Lower leg skin (tissue), 4 donors: ENCODE measurements around the gene GDPD5. TPM values are rescaled to one million over a fixed set of nuclear protein-coding genes. Genes with fewer than 3 reads are reported as not detected.

ENCODE experiments used
- DNase-seq, 2 donors: peaks; one replicate each; pipeline ENCODE4 v3.0.0-alpha.2; 2019; ENCODE audit warnings: low spot score in 2 of 2
- H3K4me3 ChIP-seq: fragments of 200-600 bp; sonication (generic); 2 replicates; pipeline ENCODE4 v1.5.1; 2017; ENCODE audit warnings: mild to moderate bottlenecking, low read depth; ENCODE audit not compliant: poor library complexity, severe bottlenecking
- POLR2A ChIP-seq, 2 donors: fragments of 450-650 bp; IDR thresholded peaks; one replicate each; pipeline ENCODE4 v1.6.1; 2016 to 2017; ENCODE audit warnings: antibody characterized with exemption in 2 of 2, mild to moderate bottlenecking in 1 of 2, moderate library complexity in 1 of 2
- WGBS, 2 donors: methylation state at CpG; one replicate each; pipeline ENCODE4 v1.1.5; 2018; 5-methylcytosine and 5-hydroxymethylcytosine counted together
- intact Hi-C: fragments of 100-400 bp; cut with DNase I; formaldehyde crosslinking; loops from one replicate; pipeline ENCODE4 v1.15.0; 2023; ENCODE audit warnings: low total_unique reads
- total RNA-seq, 4 donors: library from RNA; depleted of rRNA; stranded (reverse); fragments of >200 nt; gene quantifications; one replicate each; pipeline ENCODE4 v1.1.0, GENCODE V29; 2016
- TF ChIP-seq, protein P1 (sequence below), 3 donors: fragments of 450-650 bp; IDR thresholded peaks; one replicate each; pipeline ENCODE4 v1.5.1; 2016; ENCODE audit warnings: antibody characterized with exemption in 3 of 3, mild to moderate bottlenecking in 3 of 3, moderate library complexity in 2 of 3

The GDPD5 gene
- total RNA-seq, 4 donors from 2014 or later, result 3.9 to 8.5 (median 5.2) TPM

DNA sequence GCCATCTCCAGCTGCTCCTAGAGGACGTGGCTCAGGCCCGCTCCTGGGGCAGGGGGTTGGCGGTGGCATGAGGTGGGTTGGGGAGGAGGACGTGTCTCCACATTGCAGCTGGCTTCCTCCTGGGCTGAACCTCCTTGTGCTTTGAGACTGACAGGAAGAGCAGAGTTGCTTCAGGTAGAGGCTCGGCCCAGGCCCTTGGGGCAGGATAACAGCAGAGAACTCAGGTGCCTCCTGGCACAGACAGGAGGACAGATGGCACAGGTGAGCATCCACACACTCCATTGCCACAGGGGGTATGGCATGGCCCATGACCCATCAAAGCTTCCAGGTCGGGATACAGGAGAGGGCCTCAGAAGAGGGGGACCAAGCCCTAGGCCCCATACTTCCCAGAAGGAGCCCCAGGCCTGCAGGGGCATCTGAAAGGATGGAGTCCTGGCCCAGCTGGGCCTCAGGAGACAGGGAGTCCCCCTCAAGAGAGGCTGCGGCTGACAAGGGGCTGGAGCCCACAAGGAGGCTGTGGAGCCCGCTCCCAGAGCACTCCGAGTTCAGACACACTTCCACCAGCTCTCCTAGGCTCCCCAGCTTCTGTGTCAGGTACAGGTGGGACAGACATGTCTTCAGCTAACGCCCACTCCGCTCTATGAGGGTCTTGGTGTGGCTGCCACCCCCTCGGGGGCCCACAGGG is 90.7 kb downstream of the GDPD5 start:
- TF ChIP-seq, protein P1, sequence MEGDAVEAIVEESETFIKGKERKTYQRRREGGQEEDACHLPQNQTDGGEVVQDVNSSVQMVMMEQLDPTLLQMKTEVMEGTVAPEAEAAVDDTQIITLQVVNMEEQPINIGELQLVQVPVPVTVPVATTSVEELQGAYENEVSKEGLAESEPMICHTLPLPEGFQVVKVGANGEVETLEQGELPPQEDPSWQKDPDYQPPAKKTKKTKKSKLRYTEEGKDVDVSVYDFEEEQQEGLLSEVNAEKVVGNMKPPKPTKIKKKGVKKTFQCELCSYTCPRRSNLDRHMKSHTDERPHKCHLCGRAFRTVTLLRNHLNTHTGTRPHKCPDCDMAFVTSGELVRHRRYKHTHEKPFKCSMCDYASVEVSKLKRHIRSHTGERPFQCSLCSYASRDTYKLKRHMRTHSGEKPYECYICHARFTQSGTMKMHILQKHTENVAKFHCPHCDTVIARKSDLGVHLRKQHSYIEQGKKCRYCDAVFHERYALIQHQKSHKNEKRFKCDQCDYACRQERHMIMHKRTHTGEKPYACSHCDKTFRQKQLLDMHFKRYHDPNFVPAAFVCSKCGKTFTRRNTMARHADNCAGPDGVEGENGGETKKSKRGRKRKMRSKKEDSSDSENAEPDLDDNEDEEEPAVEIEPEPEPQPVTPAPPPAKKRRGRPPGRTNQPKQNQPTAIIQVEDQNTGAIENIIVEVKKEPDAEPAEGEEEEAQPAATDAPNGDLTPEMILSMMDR (IDR thresholded peaks at IDR 0.05), result no peak
- TF ChIP-seq POLR2A (IDR thresholded peaks at IDR 0.05), result no peak
- no peak overlapping the region for H3K4me3 ChIP-seq
- 86 to 92% methylated on average over 12 of the region's 12 CpGs for WGBS, 2 donors
- no peak for DNase-seq
- intact Hi-C loops, result no loop called here

DNA sequence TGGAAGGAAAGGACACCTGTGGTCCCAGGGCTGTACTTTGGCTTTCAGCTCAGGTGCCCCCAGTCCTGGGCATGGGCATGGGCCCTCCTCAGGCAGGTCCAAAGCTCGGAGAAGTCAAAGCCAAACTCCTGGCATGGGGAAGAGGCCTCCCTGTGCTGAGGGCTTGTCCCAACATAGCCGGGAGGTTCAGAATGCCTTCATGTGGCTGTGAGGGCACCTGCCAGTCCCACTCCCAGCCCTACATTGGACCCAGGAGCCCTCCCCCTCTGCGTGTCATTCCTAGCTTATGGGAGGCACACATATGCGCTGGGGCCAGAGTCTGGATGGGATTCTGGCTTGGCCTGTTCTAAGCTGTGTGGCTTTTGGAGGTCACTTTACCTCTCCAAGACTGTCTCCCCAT is 91.7 kb downstream of the GDPD5 start:
- no peak overlapping the region for H3K4me3 ChIP-seq
- no peak for DNase-seq
- no peak for TF ChIP-seq POLR2A (IDR thresholded peaks at IDR 0.05)
- TF ChIP-seq, protein P1 (IDR thresholded peaks at IDR 0.05), result no peak
- 86 to 90% methylated on average over 4 of the region's 4 CpGs for WGBS, 2 donors
- intact Hi-C loops, result no loop called here

DNA sequence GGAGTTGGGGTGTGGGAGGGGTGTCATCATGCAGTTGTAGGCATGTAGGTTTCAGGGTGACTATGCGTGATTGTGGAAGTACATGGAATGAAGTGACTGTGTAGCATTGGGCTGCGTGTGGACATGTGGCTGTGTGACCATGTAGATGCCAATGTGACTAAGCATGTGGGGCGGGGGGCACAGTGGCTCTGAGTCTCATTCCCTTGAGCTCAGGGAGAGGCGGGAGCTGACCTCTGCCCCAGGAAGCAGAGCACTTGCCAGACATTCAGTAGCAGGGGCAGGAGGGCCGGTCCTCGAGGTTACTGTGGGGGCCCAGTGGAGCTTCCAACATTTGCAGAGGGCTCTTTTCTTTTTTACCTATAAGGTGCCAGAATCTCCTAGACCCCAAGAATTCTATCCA is 92.3 kb downstream of the GDPD5 start:
- no peak for TF ChIP-seq POLR2A (IDR thresholded peaks at IDR 0.05)
- TF ChIP-seq, protein P1 (IDR thresholded peaks at IDR 0.05), result no peak
- no peak for DNase-seq
- WGBS, 2 donors, result 73 to 77% methylated on average over 6 of the region's 6 CpGs
- H3K4me3 ChIP-seq, result no peak overlapping the region
- intact Hi-C loops, result no loop called here

DNA sequence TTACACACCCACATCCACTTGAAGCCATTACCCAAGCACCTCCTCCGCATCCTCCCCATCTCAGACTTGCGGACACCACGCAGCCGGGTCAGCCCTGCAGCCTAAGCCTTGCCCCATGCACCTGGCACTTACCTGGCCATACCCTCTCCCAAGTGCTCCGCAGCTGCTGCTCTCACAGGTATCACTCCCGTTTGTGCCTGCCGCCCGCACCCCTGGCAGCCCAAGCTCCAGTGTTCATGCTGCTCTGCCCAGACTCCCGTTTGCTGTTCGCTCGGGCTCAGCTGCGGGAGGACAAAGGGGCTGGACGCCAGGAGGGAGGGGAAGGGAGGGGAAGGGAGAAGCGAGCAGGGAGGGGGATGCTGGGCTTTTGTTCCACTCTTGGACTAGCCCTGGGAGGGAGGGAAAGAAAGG is 92.8 kb downstream of the GDPD5 start, which contains the start of gene KLHL35:
TSS of gene KLHL35 (minus strand) at position 293 of the 411 bp plus-strand sequence. CDS start 2,574 bp downstream, outside the sequence.
- intact Hi-C loops, result no loop called here
- no peak for TF ChIP-seq POLR2A (IDR thresholded peaks at IDR 0.05)
- TF ChIP-seq, protein P1 (IDR thresholded peaks at IDR 0.05), result no peak
- H3K4me3 ChIP-seq, result no peak within 1 kb of the TSS
- WGBS, 2 donors, result 20% methylated on average over 14 of the region's 14 CpGs
- DNase-seq, result no peak

DNA sequence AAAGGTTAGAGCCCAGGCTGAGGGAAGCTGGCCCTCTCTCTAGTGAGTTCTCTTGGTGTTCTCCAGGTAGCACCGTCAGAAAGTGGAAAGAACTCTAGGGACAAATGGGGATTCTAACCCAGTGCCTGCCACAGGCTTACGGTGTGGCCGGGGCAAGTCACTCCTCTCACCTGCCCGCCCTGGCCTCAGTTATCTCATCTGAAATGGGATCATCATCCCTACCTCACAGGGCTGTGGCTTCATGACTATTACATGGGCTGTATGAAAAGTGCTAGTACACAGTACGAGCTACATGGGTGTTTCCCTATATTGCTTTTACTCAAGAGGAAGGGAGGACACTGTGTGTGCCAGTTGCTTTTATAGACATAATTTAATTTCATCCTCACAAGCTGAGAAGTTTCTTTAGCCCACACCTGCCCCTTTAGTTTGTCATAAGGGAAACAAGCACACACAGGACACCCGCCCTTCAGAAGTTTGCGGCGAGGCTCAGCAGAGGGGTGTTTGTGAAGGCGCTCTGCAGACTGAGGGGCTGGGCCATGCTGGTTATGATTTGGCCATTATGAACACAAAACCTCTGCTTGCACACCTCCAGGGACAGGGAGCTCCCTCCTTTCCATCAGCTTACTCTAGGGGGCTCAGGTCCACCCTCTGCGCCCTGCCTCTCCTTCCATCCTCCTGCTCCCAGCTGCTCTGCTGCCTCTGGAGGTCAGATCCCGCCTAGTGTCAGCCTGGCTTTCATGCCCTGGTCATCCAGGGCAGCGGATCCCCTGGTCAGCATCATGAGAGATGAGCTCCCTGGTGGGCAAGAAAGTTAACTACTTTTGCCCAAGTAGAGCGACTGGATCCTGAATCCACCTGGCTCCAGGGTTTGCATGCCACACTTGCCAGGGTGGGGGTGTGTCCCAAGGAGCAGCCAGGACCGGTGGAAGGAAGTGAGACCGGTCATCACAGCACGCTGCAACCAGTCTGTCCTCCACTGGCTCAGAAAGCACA is 93.9 kb downstream of the GDPD5 start:
- 54 to 56% methylated on average over 15 to 16 of the region's 16 CpGs for WGBS, 2 donors
- intact Hi-C loops, result no loop called here
- no peak for DNase-seq
- TF ChIP-seq POLR2A (IDR thresholded peaks at IDR 0.05), result no peak
- TF ChIP-seq, protein P1 (IDR thresholded peaks at IDR 0.05), result no peak
- H3K4me3 ChIP-seq, result no peak overlapping the region
